Measurements from ENCODE around the gene LRP2. TPM values are rescaled to one million over a fixed set of nuclear protein-coding genes. Genes with fewer than 3 reads are reported as not detected.

The LRP2 gene
- polyA plus RNA-seq, 1 donor (not counting 4 experiments of a cell fraction or from before 2014, with no cell fraction given) = not detected

DNA sequence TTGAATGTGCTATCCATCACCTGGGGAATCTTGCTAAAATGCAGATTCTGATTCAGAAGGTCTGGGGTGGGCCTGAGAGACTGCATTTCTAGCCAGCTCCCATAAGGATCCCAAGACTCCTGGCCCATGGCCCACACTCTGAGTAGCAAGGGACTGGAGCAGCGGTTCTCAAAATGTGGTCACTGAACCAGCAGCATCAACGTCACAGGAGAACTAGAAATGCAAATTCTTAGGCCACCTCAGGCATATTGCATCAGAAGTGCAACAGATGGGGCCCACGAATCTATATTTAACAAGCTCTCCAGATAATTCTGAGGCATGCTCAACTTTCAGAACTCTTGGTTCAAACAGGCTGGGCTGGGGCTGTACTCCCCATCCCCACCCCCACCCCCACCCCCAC is 218.3 kb downstream of the LRP2 start:
- Histone ChIP-seq H2AFZ (ENCODE audit: control insufficient read depth, low read length) (no peak overlapping the region), H3K27ac (ENCODE audit: control insufficient read depth, insufficient read depth, low read length) (no peak overlapping the region), H4K20me1 (ENCODE audit: control insufficient read depth, extremely low read depth, insufficient read depth, low read length) (no peaks in the 10 kb centered on the region), H3K9me1 (ENCODE audit: control insufficient read depth, extremely low read depth, insufficient read depth, low read length) (no peaks in the 10 kb centered on the region), H3K79me2 (ENCODE audit: control insufficient read depth, insufficient read depth, low read length) (no peaks in the 10 kb centered on the region), H3K9me3 (ENCODE audit: control insufficient read depth, low read depth, low read length) (no peaks in the 10 kb centered on the region), H3K27me3 (ENCODE audit: control insufficient read depth, extremely low read depth, insufficient read depth, low read length) (no peaks in the 10 kb centered on the region), H3K36me3 (ENCODE audit: control insufficient read depth in 2 of 2, extremely low read depth in 1 of 2, insufficient read depth in 2 of 2, low read length in 2 of 2) (no peaks in the 10 kb centered on the region), H3K4me2 (ENCODE audit: control insufficient read depth, extremely low read depth, insufficient read depth, low read depth, low read length) (no peak overlapping the region), H3K4me3 (ENCODE audit: control insufficient read depth in 2 of 3, extremely low read depth in 1 of 3, insufficient read depth in 2 of 3, low read depth in 1 of 3, low read length in 3 of 3) (no peak overlapping the region), H3K4me1 (ENCODE audit: control insufficient read depth, extremely low read depth, insufficient read depth, low read length) (no peaks in the 10 kb centered on the region), H3K9ac (ENCODE audit: control insufficient read depth, extremely low read depth, insufficient read depth, low read length) (no peak overlapping the region)
- FAIRE-seq (no peak), DNase-seq (ENCODE audit: low read depth, low spot score) (no peak)
- TF ChIP-seq, protein P1, sequence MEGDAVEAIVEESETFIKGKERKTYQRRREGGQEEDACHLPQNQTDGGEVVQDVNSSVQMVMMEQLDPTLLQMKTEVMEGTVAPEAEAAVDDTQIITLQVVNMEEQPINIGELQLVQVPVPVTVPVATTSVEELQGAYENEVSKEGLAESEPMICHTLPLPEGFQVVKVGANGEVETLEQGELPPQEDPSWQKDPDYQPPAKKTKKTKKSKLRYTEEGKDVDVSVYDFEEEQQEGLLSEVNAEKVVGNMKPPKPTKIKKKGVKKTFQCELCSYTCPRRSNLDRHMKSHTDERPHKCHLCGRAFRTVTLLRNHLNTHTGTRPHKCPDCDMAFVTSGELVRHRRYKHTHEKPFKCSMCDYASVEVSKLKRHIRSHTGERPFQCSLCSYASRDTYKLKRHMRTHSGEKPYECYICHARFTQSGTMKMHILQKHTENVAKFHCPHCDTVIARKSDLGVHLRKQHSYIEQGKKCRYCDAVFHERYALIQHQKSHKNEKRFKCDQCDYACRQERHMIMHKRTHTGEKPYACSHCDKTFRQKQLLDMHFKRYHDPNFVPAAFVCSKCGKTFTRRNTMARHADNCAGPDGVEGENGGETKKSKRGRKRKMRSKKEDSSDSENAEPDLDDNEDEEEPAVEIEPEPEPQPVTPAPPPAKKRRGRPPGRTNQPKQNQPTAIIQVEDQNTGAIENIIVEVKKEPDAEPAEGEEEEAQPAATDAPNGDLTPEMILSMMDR (optimal IDR thresholded peaks at IDR 0.05 in 1 of 3, IDR thresholded peaks at IDR 0.05 in 1 of 3, conservative IDR thresholded peaks at IDR 0.05 in 1 of 3; ENCODE audit: extremely low read depth in 1 of 3, insufficient read depth in 2 of 3, low read length in 3 of 3) = no peak
- no peak for TF ChIP-seq EZH2 (IDR thresholded peaks at IDR 0.05; ENCODE audit: low read length)
- dilution Hi-C loops (cut with MboI; ENCODE audit: extremely low pct_ligation_motif_present, low sequenced_read_pairs) = no loop called here

DNA sequence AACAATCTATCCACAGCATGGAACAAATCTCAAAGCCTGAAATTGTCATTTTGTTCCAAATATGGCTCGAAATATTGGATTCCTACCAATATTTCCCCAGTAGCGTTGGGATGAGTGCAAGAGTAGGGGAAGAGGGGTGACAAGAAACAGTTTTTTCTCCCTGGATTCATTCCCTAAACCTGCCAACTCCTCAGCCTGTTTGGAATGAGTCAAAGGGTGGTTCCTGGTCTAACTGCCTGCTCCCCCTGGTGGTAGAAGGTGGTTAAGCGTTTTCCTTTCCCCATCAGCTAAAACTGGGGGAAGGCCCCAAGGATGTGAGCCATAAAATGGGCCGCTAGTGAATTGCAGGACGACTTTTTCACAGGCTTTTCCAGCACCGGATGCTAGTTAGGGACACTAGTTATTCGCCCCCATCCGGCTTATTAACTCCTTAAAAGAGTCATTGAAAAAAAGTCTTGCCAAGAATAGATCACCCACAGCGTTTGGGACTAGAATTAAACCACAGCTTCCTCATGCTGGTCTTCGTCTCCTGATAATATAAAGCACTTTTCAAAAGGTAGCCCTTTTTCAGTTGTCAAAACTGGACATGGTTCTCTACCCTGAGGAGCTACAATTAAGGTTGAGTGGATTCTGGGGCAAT is 220.5 kb downstream of the LRP2 start:
- H3K4me3 ChIP-seq (ENCODE audit: control insufficient read depth in 2 of 3, extremely low read depth in 1 of 3, insufficient read depth in 2 of 3, low read depth in 1 of 3, low read length in 3 of 3) = no peak overlapping the region
- H3K27me3 ChIP-seq (ENCODE audit: control insufficient read depth, extremely low read depth, insufficient read depth, low read length) = no peaks in the 10 kb centered on the region
- FAIRE-seq (peak; percentile 84), DNase-seq (ENCODE audit: low read depth, low spot score) (peak; percentile 1)
- H3K9ac ChIP-seq (ENCODE audit: control insufficient read depth, extremely low read depth, insufficient read depth, low read length) = no peak overlapping the region
- no peaks in the 10 kb centered on the region for H3K9me1 ChIP-seq (ENCODE audit: control insufficient read depth, extremely low read depth, insufficient read depth, low read length)
- H3K9me3 ChIP-seq (ENCODE audit: control insufficient read depth, low read depth, low read length) = no peaks in the 10 kb centered on the region
- no peak overlapping the region for H2AFZ ChIP-seq (ENCODE audit: control insufficient read depth, low read length)
- no peaks in the 10 kb centered on the region for H4K20me1 ChIP-seq (ENCODE audit: control insufficient read depth, extremely low read depth, insufficient read depth, low read length)
- TF ChIP-seq EZH2 (IDR thresholded peaks at IDR 0.05; ENCODE audit: low read length) = no peak
- TF ChIP-seq, protein P1 (optimal IDR thresholded peaks at IDR 0.05 in 1 of 3, IDR thresholded peaks at IDR 0.05 in 1 of 3, conservative IDR thresholded peaks at IDR 0.05 in 1 of 3; ENCODE audit: extremely low read depth in 1 of 3, insufficient read depth in 2 of 3, low read length in 3 of 3) = peak; percentile 89 to 95 (median 90)
- H3K4me2 ChIP-seq (ENCODE audit: control insufficient read depth, extremely low read depth, insufficient read depth, low read depth, low read length) = no peak overlapping the region
- H3K27ac ChIP-seq (ENCODE audit: control insufficient read depth, insufficient read depth, low read length) = no peak overlapping the region
- dilution Hi-C loops (cut with MboI; ENCODE audit: extremely low pct_ligation_motif_present, low sequenced_read_pairs) = no loop called here
- no peaks in the 10 kb centered on the region for H3K4me1 ChIP-seq (ENCODE audit: control insufficient read depth, extremely low read depth, insufficient read depth, low read length)
- H3K36me3 ChIP-seq (ENCODE audit: control insufficient read depth in 2 of 2, extremely low read depth in 1 of 2, insufficient read depth in 2 of 2, low read length in 2 of 2) = no peaks in the 10 kb centered on the region
- H3K79me2 ChIP-seq (ENCODE audit: control insufficient read depth, insufficient read depth, low read length) = no peaks in the 10 kb centered on the region

Data from keratinocyte (primary cell).